Transverse colon (tissue), 4 donors: ENCODE results near the gene CDKN1C.

ENCODE experiments used
- CTCF ChIP-seq, 5 experiments: fragments of 200-600 bp in 3 of 5; fragments of 450-650 bp in 2 of 5; sonication (generic) in 3 of 5; IDR thresholded peaks; 1 replicate in 2 of 5; 2 replicates in 3 of 5; pipeline ENCODE4 v1.5.1; 2016 to 2017; ENCODE audit warnings: antibody characterized with exemption in 5 of 5, inconsistent platforms in 3 of 5, mild to moderate bottlenecking in 2 of 5, moderate library complexity in 1 of 5
- EP300 ChIP-seq: sonication (generic); formaldehyde crosslinking; IDR thresholded peaks from one replicate; pipeline ENCODE4 v1.6.1; 2017; ENCODE audit warnings: antibody characterized with exemption, low read depth
- POLR2A ChIP-seq: fragments of 450-650 bp; IDR thresholded peaks from one replicate; pipeline ENCODE4 v1.6.1; 2016; ENCODE audit warnings: antibody characterized with exemption, mild to moderate bottlenecking, moderate library complexity
- POLR2AphosphoS5 ChIP-seq, 3 donors: sonication (generic); formaldehyde crosslinking; IDR thresholded peaks; one replicate each; pipeline ENCODE4 v1.6.1; 2016; ENCODE audit warnings: antibody characterized with exemption in 3 of 3

GRCh38 chr11:2853401-2853800, 32.2 kb downstream of the CDKN1C start:
- TF ChIP-seq CTCF (IDR thresholded peaks at IDR 0.05) (no peak), POLR2A (no peak), POLR2AphosphoS5 (IDR thresholded peaks at IDR 0.05) (no peak), EP300 (no peak)
